Activated CD4-positive, CD25-positive, alpha-beta regulatory T cell treated with anti-CD3 and anti-CD28 coated beads, Interleukin-2, amount 50 U/mL, for 72 hours (primary cell): ENCODE data around the gene DSE.

Experiments used
- DNase-seq: peaks from one replicate; pipeline ENCODE4 v3.0.0; 2021

DSE gene

GRCh38 chr6:116492331-116493067 lies 121.8 kb downstream of the DSE start:
- no peak for DNase-seq
